ENCODE measurements around the gene FAM236B.
"Not testable (repeated sequence)": the region's sequence is repeated elsewhere in the genome, so short reads cannot be mapped to it uniquely, and the experiment has no call there.

Gene FAM236B

GRCh38 chrX:72735561-72735960 lies 46.9 kb downstream of the FAM236B start:
- Mint-ChIP-seq H3K27ac (no peak overlapping the region), H3K4me3 (no peak overlapping the region), H3K4me1 (peaks cover 22% of the 10 kb centered on the region), H3K36me3 (ENCODE audit: low read depth) (peaks cover 13% of the 10 kb centered on the region), H3K27me3 (ENCODE audit: low read depth, poor library complexity) (no peaks in the 10 kb centered on the region), H3K9me3 (peaks cover 49% of the 10 kb centered on the region)
- TF ChIP-seq CTCF (IDR thresholded peaks at IDR 0.05) = no peak
- no peak for DNase-seq

- Mint-ChIP-seq H3K9me3 (peaks cover 49% of the 10 kb centered on the region), H3K4me1 (peaks cover 22% of the 10 kb centered on the region), H3K36me3 (ENCODE audit: low read depth) (peaks cover 13% of the 10 kb centered on the region)
- DNase-seq; H3K27ac Mint-ChIP-seq; H3K27me3 Mint-ChIP-seq (ENCODE audit: low read depth, poor library complexity); H3K4me3 Mint-ChIP-seq: not testable (repeated sequence)
Measured at GRCh38 chrX:72733636-72734035, 48.8 kb downstream of the FAM236B start.
